Fibroblast of lung (primary cell): Measurements from ENCODE around the gene SORBS1. TPM values are rescaled to one million over a fixed set of nuclear protein-coding genes. Genes with fewer than 3 reads are reported as not detected.
A peak's percentile ranks its signal among the peaks of the same experiment; 100 is the strongest.

Source experiments
- DNase-seq, 2 donors: peaks; one replicate each; pipeline versions ENCODE4 v3.0.0 to v3.0.0-alpha.2; 2010; ENCODE audit warnings: low read depth in 2 of 2
- H2AFZ ChIP-seq: 2 replicates; pipeline ENCODE4 v1.5.1; 2012; ENCODE audit warnings: low read length, control low read depth, inconsistent platforms
- H3K27ac ChIP-seq: 2 replicates; pipeline ENCODE4 v1.5.1; 2011; ENCODE audit warnings: low read length, control low read depth; ENCODE audit not compliant: insufficient read depth
- H3K27me3 ChIP-seq: 2 replicates; pipeline ENCODE4 v1.5.1; 2011; ENCODE audit warnings: mild to moderate bottlenecking, low read length; ENCODE audit not compliant: control insufficient read depth, insufficient read depth
- H3K36me3 ChIP-seq: 2 replicates; pipeline ENCODE4 v1.5.1; 2011; ENCODE audit warnings: low read length; ENCODE audit not compliant: control insufficient read depth, insufficient read depth
- H3K4me1 ChIP-seq: 2 replicates; pipeline ENCODE4 v1.5.1; 2011; ENCODE audit warnings: low read length; ENCODE audit not compliant: control insufficient read depth, insufficient read depth; ENCODE audit errors: extremely low read depth
- H3K4me2 ChIP-seq: 2 replicates; pipeline ENCODE4 v1.5.1; 2011; ENCODE audit warnings: low read length, control low read depth; ENCODE audit not compliant: insufficient read depth; ENCODE audit errors: extremely low read depth
- H3K4me3 ChIP-seq, 4 experiments: fragments of 200-600 bp in 1 of 4; sonication (generic) in 1 of 4; replicated peaks in 1 of 4; 2 replicates each; pipeline ENCODE4 v1.5.1; 2011 to 2016; ENCODE audit warnings: low read length in 4 of 4, low read depth in 3 of 4, mild to moderate bottlenecking in 3 of 4, control low read depth in 2 of 4, inconsistent platforms in 1 of 4, mixed read lengths in 1 of 4; ENCODE audit not compliant: insufficient read depth in 1 of 4; ENCODE audit errors: control extremely low read depth in 1 of 4
- H3K79me2 ChIP-seq: 2 replicates; pipeline ENCODE4 v1.5.1; 2012; ENCODE audit warnings: mild to moderate bottlenecking, low read length, inconsistent platforms; ENCODE audit not compliant: control insufficient read depth, insufficient read depth
- H3K9ac ChIP-seq: 2 replicates; pipeline ENCODE4 v1.5.1; 2011; ENCODE audit warnings: mild to moderate bottlenecking, low read length, control low read depth; ENCODE audit not compliant: insufficient read depth
- H3K9me3 ChIP-seq: 2 replicates; pipeline ENCODE4 v1.5.1; 2012; ENCODE audit warnings: low read depth, low read length; ENCODE audit not compliant: control insufficient read depth, insufficient read depth
- H4K20me1 ChIP-seq: 2 replicates; pipeline ENCODE4 v1.5.1; 2011; ENCODE audit warnings: low read length; ENCODE audit not compliant: control insufficient read depth, insufficient read depth; ENCODE audit errors: extremely low read depth
- EZH2 ChIP-seq: IDR thresholded peaks from 2 replicates; pipeline ENCODE4 v1.5.1; 2012; ENCODE audit warnings: low read length, control low read depth, mild to moderate bottlenecking; ENCODE audit errors: missing control alignments
- polyA plus RNA-seq, 2 donors: library from polyadenylated mRNA; depleted of rRNA in 1 of 2; stranded (reverse) in 1 of 2; unstranded in 1 of 2; fragments of >200 nt; gene quantifications; 2 replicates each; pipeline ENCODE4 v1.2.1, GENCODE V29; 2011 to 2012; ENCODE audit warnings: missing spikeins in 1 of 2
- total RNA-seq: library from RNA; depleted of rRNA; stranded (reverse); fragments of >200 nt; gene quantifications from 2 replicates; pipeline ENCODE4 v1.2.1, GENCODE V29; 2014
- TF ChIP-seq, protein P1 (sequence below), 2 donors: IDR thresholded peaks in 1 of 2; conservative IDR thresholded peaks in 1 of 2; 1 replicate in 1 of 2; 2 replicates in 1 of 2; pipeline ENCODE4 v1.5.1; 2011 to 2012; ENCODE audit warnings: low read length in 2 of 2, control low read depth in 1 of 2, inconsistent platforms in 1 of 2, low read depth in 1 of 2, mild to moderate bottlenecking in 1 of 2

The SORBS1 gene
- total and polyA plus RNA-seq, 2 donors (not counting 1 experiment from before 2014, with no cell fraction given), result 0.33 to 0.50 TPM

DNA sequence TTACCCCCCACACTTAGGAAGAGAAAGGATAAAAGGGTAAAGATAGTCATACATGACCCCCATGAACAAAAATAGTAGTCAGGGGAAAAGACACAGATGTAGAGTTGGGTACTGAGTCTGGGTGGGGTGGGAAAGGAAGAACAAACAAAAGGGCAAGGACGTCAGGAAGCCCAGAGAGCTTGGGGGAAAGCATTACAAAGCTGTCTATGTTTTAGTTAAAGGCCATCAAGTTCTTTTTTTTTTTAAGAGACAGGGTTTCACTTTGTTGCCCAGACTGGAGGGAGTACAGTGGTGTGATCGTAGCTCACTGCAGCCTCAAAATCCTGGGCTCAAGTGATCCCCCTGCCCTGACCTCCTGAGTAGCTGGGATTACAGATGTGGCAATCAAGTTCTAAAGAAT is 172.0 kb downstream of the SORBS1 start:
- DNase-seq, result no peak
- TF ChIP-seq EZH2, result no peak
- TF ChIP-seq, protein P1, sequence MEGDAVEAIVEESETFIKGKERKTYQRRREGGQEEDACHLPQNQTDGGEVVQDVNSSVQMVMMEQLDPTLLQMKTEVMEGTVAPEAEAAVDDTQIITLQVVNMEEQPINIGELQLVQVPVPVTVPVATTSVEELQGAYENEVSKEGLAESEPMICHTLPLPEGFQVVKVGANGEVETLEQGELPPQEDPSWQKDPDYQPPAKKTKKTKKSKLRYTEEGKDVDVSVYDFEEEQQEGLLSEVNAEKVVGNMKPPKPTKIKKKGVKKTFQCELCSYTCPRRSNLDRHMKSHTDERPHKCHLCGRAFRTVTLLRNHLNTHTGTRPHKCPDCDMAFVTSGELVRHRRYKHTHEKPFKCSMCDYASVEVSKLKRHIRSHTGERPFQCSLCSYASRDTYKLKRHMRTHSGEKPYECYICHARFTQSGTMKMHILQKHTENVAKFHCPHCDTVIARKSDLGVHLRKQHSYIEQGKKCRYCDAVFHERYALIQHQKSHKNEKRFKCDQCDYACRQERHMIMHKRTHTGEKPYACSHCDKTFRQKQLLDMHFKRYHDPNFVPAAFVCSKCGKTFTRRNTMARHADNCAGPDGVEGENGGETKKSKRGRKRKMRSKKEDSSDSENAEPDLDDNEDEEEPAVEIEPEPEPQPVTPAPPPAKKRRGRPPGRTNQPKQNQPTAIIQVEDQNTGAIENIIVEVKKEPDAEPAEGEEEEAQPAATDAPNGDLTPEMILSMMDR (conservative IDR thresholded peaks at IDR 0.05 in 1 of 2, IDR thresholded peaks at IDR 0.05 in 1 of 2; ENCODE audit: low read depth in 1 of 2, low read length in 2 of 2), result no peak
- H3K4me1 ChIP-seq, result no peaks in the 10 kb centered on the region
- H4K20me1 ChIP-seq, result no peaks in the 10 kb centered on the region
- no peak overlapping the region for H3K27ac ChIP-seq
- no peak overlapping the region for H3K4me3 ChIP-seq
- H2AFZ ChIP-seq, result no peak overlapping the region
- no peak overlapping the region for H3K9ac ChIP-seq
- H3K27me3 ChIP-seq, result no peaks in the 10 kb centered on the region
- H3K36me3 ChIP-seq, result no peaks in the 10 kb centered on the region
- H3K9me3 ChIP-seq, result no peaks in the 10 kb centered on the region
- no peak overlapping the region for H3K4me2 ChIP-seq
- H3K79me2 ChIP-seq, result no peaks in the 10 kb centered on the region

DNA sequence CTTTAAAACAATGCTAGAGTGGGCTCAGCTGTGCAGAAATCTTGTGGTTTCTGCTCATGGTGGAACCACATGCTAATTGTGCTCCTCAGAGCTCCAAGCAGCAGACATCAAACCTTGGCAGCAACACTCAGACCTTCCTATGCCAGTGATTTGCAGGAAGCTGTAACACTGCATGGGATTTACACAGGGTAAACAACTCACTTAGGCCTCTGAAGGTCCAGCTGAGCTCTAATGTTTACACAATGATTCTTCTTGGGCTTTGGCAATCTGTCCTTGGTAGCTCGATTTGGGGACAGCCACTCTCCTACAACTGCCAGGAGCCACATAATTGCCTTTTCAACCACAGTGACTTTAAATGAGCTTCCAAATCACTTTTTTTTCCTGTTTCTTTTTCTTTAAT is 172.6 kb downstream of the SORBS1 start:
- H3K9me3 ChIP-seq, result no peaks in the 10 kb centered on the region
- H3K79me2 ChIP-seq, result no peaks in the 10 kb centered on the region
- no peak overlapping the region for H3K4me2 ChIP-seq
- no peak overlapping the region for H3K27ac ChIP-seq
- H4K20me1 ChIP-seq, result no peaks in the 10 kb centered on the region
- peak in 1 of 2 donors; percentile 25 for DNase-seq
- no peak for TF ChIP-seq EZH2
- TF ChIP-seq, protein P1 (conservative IDR thresholded peaks at IDR 0.05 in 1 of 2, IDR thresholded peaks at IDR 0.05 in 1 of 2; ENCODE audit: low read depth in 1 of 2, low read length in 2 of 2), result no peak
- H3K27me3 ChIP-seq, result no peaks in the 10 kb centered on the region
- H3K36me3 ChIP-seq, result no peaks in the 10 kb centered on the region
- H3K4me1 ChIP-seq, result no peaks in the 10 kb centered on the region
- H2AFZ ChIP-seq, result no peak overlapping the region
- H3K4me3 ChIP-seq, result no peak overlapping the region
- H3K9ac ChIP-seq, result no peak overlapping the region

DNA sequence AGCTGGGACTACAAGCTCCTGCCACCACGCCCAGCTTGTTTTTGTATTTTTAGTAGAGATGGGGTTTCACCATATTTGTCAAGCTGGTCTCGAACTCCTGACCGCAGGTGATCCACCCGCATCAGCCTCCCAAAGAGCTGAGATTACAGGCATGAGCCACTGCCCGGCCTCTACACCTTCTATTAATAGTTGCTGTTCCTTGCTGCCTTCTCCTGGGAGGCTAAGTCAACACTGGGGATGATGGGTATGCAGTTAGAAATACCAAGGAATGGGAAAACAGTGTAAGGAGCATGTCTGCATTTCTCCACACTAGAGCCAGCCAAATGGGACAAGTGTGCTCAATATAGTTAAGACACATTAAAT is 173.1 kb downstream of the SORBS1 start:
- Histone ChIP-seq H3K9ac (no peak overlapping the region), H3K79me2 (no peaks in the 10 kb centered on the region), H3K9me3 (no peaks in the 10 kb centered on the region), H3K36me3 (no peaks in the 10 kb centered on the region), H3K4me2 (no peak overlapping the region), H3K4me3 (no peak overlapping the region), H3K4me1 (no peaks in the 10 kb centered on the region), H3K27me3 (no peaks in the 10 kb centered on the region), H3K27ac (no peak overlapping the region), H4K20me1 (no peaks in the 10 kb centered on the region), H2AFZ (no peak overlapping the region)
- DNase-seq, result no peak
- no peak for TF ChIP-seq EZH2
- TF ChIP-seq, protein P1 (conservative IDR thresholded peaks at IDR 0.05 in 1 of 2, IDR thresholded peaks at IDR 0.05 in 1 of 2; ENCODE audit: low read depth in 1 of 2, low read length in 2 of 2), result no peak
